Gastrocnemius medialis (tissue), 4 donors: ENCODE results near the gene UNC5C.

Source experiments
- CTCF ChIP-seq, 5 experiments: fragments of 450-650 bp in 3 of 5; fragments of 200-600 bp in 2 of 5; sonication (generic) in 2 of 5; IDR thresholded peaks in 4 of 5; conservative IDR thresholded peaks in 1 of 5; 1 replicate in 4 of 5; 2 replicates in 1 of 5; pipeline ENCODE4 v1.5.1; 2016 to 2019; ENCODE audit warnings: antibody characterized with exemption in 5 of 5, mild to moderate bottlenecking in 3 of 5, moderate library complexity in 3 of 5
- POLR2A ChIP-seq, 2 donors: fragments of 450-650 bp; IDR thresholded peaks; one replicate each; pipeline ENCODE4 v1.6.1; 2017; ENCODE audit warnings: antibody characterized with exemption in 2 of 2, mild to moderate bottlenecking in 2 of 2, moderate library complexity in 2 of 2

- TF ChIP-seq POLR2A (IDR thresholded peaks at IDR 0.05), result no peak
- TF ChIP-seq CTCF (IDR thresholded peaks at IDR 0.05 in 4 of 5, conservative IDR thresholded peaks at IDR 0.05 in 1 of 5), result no peak
These were observed 33.2 kb downstream of the UNC5C start for GRCh38 chr4:95515589-95515988.
